ENCODE results near the gene WDR83.

DNA sequence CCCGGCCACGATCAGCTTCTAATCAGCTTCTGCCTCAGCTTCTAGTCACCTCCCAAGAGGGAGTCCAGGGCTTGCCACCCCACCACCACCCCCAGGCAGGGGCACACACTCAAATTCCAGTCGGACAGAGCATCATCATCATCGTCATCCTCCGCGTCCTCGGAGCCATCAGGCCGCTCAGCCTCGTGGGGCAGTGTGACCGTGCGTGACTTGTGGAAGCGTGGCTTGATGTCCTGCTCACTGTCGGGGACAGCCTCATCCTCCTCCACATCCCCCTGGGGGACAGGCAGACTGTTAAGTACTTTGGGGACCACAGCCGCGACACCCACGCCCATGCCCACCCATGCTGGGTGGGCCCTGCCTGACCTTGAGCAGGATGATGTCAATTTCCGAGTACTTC, 44.6 kb downstream of the WDR83 start:
- TF ChIP-seq CEBPB (IDR thresholded peaks at IDR 0.05; ENCODE audit: low read depth, low read length) (no peak), POLR2A (IDR thresholded peaks at IDR 0.05; ENCODE audit: control extremely low read depth in 1 of 2, low read depth in 2 of 2, low read length in 2 of 2) (no peak), EGR1 (IDR thresholded peaks at IDR 0.05; ENCODE audit: borderline replicate concordance, low read depth, low read length) (no peak), KDM1A (IDR thresholded peaks at IDR 0.05; ENCODE audit: borderline replicate concordance, low read length) (no peak), POLR2AphosphoS5 (IDR thresholded peaks at IDR 0.05; ENCODE audit: low read depth, low read length) (no peak)
- TF ChIP-seq, protein P1, sequence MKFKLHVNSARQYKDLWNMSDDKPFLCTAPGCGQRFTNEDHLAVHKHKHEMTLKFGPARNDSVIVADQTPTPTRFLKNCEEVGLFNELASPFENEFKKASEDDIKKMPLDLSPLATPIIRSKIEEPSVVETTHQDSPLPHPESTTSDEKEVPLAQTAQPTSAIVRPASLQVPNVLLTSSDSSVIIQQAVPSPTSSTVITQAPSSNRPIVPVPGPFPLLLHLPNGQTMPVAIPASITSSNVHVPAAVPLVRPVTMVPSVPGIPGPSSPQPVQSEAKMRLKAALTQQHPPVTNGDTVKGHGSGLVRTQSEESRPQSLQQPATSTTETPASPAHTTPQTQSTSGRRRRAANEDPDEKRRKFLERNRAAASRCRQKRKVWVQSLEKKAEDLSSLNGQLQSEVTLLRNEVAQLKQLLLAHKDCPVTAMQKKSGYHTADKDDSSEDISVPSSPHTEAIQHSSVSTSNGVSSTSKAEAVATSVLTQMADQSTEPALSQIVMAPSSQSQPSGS (IDR thresholded peaks at IDR 0.05; ENCODE audit: low read length): no peak
- TF ChIP-seq, protein P2, sequence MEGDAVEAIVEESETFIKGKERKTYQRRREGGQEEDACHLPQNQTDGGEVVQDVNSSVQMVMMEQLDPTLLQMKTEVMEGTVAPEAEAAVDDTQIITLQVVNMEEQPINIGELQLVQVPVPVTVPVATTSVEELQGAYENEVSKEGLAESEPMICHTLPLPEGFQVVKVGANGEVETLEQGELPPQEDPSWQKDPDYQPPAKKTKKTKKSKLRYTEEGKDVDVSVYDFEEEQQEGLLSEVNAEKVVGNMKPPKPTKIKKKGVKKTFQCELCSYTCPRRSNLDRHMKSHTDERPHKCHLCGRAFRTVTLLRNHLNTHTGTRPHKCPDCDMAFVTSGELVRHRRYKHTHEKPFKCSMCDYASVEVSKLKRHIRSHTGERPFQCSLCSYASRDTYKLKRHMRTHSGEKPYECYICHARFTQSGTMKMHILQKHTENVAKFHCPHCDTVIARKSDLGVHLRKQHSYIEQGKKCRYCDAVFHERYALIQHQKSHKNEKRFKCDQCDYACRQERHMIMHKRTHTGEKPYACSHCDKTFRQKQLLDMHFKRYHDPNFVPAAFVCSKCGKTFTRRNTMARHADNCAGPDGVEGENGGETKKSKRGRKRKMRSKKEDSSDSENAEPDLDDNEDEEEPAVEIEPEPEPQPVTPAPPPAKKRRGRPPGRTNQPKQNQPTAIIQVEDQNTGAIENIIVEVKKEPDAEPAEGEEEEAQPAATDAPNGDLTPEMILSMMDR (IDR thresholded peaks at IDR 0.05; ENCODE audit: control extremely low read depth in 1 of 3, insufficient read depth in 1 of 3, low read depth in 1 of 3, low read length in 3 of 3): no peak

All from H1 (cell line).